CD4-positive, alpha-beta T cell treated with Interleukin-10 for 1 hour (primary cell): ENCODE measurements around the gene DOCK9.

ENCODE experiments used
- DNase-seq: peaks from one replicate; pipeline ENCODE4 v3.0.0-alpha.2; 2020

The DOCK9 gene, protein sequence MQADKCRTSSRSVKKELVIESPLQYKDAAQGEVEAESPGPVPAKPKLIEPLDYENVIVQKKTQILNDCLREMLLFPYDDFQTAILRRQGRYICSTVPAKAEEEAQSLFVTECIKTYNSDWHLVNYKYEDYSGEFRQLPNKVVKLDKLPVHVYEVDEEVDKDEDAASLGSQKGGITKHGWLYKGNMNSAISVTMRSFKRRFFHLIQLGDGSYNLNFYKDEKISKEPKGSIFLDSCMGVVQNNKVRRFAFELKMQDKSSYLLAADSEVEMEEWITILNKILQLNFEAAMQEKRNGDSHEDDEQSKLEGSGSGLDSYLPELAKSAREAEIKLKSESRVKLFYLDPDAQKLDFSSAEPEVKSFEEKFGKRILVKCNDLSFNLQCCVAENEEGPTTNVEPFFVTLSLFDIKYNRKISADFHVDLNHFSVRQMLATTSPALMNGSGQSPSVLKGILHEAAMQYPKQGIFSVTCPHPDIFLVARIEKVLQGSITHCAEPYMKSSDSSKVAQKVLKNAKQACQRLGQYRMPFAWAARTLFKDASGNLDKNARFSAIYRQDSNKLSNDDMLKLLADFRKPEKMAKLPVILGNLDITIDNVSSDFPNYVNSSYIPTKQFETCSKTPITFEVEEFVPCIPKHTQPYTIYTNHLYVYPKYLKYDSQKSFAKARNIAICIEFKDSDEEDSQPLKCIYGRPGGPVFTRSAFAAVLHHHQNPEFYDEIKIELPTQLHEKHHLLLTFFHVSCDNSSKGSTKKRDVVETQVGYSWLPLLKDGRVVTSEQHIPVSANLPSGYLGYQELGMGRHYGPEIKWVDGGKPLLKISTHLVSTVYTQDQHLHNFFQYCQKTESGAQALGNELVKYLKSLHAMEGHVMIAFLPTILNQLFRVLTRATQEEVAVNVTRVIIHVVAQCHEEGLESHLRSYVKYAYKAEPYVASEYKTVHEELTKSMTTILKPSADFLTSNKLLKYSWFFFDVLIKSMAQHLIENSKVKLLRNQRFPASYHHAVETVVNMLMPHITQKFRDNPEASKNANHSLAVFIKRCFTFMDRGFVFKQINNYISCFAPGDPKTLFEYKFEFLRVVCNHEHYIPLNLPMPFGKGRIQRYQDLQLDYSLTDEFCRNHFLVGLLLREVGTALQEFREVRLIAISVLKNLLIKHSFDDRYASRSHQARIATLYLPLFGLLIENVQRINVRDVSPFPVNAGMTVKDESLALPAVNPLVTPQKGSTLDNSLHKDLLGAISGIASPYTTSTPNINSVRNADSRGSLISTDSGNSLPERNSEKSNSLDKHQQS (N-terminal part only)

GRCh38 chr13:98977568-98978265 lies at the start of gene DOCK9:
Gene DOCK9, minus strand, starts transcription at chr13:98978064. Its CDS starts 155 bp downstream, at chr13:98977909.
- no peak for DNase-seq

GRCh38 chr13:99027260-99027659 lies 49.4 kb upstream of the DOCK9 start:
- no peak for DNase-seq

DNA sequence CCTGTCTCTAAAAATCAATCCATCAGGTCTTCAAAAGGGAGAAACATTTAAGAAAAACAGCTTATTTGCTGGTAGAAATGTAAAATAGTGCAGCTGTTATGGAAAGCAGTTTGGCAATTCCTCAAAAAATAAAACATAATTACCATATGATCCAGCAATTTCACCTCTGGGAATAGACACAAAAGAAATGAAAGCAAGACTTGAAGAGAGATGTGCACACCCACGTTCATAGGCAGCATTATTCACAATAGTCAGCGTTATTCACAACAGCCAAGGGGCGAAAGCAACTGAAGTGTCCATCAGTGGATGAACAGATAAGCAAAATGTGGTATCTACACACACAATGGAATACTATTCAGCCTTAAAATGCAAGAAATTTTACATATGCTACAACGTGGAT lies 45.1 kb upstream of the DOCK9 start:
- DNase-seq = no peak

DNA sequence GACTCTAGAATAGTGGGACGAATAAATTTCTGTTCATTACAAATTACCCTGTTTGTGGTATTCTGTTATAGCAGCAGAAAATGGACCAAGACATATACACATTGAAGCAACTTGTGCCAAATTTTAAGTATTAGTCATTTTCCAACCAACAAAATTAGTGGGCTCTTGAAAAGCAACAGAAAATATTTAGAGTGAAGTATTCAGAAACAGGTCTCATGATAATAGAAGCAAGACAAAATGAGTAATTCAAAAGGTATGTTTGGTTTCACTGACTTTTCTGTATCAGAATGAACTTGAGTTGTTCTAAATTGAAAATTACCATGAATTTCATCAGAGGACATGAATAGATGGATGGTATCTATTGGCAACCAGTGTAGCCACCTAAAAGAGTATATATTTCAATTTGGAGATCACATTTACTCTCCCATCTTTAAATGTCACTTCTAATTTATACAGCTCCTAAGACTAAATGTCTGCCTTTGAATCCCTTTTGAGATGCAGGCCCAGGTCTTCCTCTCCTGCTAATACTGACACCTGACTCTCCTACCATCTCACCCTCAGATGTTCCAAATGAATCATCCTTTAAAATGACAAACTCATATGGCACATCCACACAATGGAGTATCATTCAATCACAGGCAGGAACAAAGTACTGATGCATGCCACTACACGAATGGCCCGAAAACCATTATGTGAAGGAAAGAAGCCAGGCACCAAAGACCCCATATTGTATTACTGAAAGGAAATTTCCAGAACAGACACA lies 40.7 kb upstream of the DOCK9 start:
- DNase-seq = no peak

- DNase-seq = peak; percentile 12
Observed at GRCh38 chr13:99015606-99016490, 38.0 kb upstream of the DOCK9 start.

GRCh38 chr13:99014522-99014921 lies 36.7 kb upstream of the DOCK9 start:
- DNase-seq = no peak

DNA sequence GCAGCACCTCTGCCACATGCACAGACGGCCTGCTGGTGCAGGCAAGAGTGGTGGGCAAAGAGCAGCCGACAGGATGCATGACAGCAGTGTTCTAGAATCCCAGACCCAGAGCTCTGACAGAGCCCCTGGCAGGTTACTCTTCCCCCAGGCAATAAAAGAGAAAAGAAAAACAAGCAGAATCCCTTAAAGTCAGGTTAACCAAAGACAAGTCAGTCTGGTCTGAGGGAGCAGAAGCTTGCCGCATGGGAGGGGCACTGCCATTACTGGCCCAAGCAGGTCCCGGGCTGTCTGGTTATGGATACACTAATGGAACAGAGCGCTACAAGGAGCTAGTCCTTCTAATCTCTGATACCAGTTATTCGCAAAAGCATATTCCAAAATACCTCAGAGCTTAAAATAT lies 36.1 kb upstream of the DOCK9 start:
- no peak for DNase-seq

GRCh38 chr13:99012539-99012938 lies 34.7 kb upstream of the DOCK9 start:
- no peak for DNase-seq

- DNase-seq = no peak
Observed at GRCh38 chr13:99009987-99010551, 32.2 kb upstream of the DOCK9 start.

DNA sequence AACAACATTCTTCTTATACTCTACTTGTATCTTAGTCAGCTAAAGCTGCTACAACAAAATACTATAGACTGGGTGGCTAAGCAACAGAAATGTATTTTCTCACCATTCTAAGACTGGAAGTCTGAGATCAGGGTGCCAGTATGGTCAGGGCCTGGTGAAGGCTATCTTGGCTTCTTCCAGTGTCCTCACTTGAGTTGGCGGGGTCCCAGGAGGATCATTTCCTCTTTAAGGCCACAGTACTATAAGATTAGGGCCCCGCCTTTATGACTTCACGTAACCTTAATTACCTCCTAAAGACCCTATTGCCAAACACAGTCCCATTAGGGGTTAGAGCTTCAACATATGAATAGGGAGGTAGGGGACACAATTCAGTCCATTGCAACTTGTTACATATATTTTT lies 30.7 kb upstream of the DOCK9 start:
- DNase-seq = no peak

- no peak for DNase-seq
Observed at GRCh38 chr13:99007414-99007986, 29.6 kb upstream of the DOCK9 start.

GRCh38 chr13:99005609-99006008 lies 27.7 kb upstream of the DOCK9 start:
- no peak for DNase-seq

DNA sequence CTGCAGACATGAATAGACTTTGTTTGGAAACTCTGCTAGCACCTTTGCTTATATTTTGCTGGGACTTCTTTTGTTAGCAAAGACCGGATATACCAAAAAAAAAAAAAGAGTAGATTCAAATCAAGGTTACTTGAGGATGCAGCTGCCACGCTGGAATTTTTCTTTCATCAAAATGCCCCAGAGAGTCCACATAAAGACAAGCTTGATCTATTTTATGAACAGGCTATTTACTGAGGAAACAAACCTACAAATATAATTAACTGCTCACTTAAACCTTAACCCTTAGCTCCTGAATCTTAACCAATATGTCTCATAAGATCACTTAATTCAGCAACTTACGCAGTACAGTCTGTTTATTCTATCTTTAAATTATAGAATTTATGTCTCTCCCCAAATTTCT lies 27.1 kb upstream of the DOCK9 start:
- no peak for DNase-seq

GRCh38 chr13:99003851-99004471 lies 26.1 kb upstream of the DOCK9 start:
- no peak for DNase-seq

- DNase-seq = no peak
Observed at GRCh38 chr13:99003186-99003585, 25.3 kb upstream of the DOCK9 start.

DNA sequence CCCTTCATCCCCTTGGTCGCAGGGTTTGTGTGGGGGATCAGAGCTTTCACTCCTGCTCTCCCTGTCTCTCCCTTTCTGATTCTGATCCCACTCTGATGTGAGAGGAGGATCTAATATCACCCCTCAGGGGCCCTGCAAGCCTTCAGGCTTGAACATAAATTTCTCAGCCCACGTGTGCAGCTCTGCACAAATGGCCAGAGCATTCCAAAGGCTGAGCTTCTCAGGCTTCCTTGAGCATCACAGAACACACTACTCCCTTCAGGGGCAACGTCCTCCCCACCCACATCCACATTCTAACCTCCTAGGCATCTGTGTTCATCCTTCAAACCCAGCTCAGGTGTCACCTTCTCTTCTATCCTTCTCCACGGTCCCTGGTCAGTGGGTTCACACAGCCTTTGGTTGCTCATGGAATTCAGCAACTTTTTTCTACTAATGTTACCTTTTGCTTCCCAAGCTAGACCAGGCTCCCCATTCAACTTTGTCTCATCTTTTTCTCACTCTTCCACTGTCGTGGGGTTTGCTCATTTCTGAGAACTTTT lies 24.4 kb upstream of the DOCK9 start:
- DNase-seq = no peak

GRCh38 chr13:99000137-99000536 lies 22.3 kb upstream of the DOCK9 start:
- no peak for DNase-seq

DNA sequence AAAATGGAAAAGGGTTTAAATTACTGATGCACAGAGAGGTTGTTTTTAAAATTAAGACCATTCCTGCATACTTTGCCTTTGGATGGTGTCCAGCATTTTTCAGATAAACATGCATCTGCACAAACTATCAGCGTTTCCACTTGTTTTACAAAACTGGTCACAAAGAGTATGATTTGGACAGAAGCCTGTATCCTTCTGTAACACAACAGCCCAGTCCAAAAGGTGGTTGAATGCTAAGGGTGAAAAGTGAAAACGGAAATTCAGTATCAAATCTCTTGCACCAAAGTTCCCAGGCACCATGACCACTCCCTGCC lies 21.7 kb upstream of the DOCK9 start:
- no peak for DNase-seq
